HG03066 (cell line): ENCODE data around the gene AMBRA1.
"Not testable (repeated sequence)": the region's sequence is repeated elsewhere in the genome, so short reads cannot be mapped to it uniquely, and the experiment has no call there.

Source experiments
- ATAC-seq: cut with Tn5 transposase; IDR thresholded peaks from one replicate; pipeline ENCODE4 v1.9.1; 2021; ENCODE audit warnings: low read depth; ENCODE audit not compliant: unreplicated experiment

AMBRA1 gene

DNA sequence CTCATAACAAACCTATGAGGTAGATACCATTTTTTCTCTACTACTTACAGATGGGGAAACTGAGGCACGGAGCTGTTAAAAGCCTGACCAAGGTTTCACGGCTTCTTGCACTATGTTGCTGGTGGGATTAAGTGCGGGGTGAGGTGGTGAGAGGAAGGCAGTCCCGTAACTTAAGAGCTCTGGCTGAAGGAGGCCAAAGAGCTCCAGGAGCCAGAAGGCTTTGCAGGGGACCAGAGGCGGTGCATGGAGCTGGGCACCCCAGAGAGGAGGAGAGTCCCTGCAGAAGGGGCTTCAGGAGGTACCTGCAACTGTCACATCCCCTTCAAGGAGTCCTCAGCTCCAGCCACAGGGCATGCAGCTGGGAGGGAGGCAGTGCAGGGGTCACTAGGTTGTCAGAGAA lies 206.4 kb downstream of the AMBRA1 start:
- ATAC-seq = no peak

DNA sequence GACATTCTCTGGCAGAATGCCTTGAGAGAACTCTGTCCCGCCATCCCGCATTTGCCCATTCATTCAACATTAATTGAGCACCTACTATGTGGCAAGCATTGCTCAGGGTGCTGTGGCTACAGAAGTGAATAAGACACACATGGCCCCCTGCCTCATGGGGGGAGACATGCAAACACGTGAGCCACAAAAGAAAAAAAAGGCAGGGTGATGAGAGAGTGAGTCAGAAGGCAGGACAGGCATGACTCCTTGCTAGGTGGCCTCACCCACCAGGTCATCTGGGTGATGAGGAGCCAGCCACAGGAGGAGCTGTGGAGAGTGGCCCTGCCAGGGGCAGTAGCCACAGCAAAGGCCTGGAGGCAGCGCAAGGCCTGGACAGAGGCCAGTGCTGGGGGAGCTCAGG lies 207.1 kb downstream of the AMBRA1 start:
- ATAC-seq = no peak

DNA sequence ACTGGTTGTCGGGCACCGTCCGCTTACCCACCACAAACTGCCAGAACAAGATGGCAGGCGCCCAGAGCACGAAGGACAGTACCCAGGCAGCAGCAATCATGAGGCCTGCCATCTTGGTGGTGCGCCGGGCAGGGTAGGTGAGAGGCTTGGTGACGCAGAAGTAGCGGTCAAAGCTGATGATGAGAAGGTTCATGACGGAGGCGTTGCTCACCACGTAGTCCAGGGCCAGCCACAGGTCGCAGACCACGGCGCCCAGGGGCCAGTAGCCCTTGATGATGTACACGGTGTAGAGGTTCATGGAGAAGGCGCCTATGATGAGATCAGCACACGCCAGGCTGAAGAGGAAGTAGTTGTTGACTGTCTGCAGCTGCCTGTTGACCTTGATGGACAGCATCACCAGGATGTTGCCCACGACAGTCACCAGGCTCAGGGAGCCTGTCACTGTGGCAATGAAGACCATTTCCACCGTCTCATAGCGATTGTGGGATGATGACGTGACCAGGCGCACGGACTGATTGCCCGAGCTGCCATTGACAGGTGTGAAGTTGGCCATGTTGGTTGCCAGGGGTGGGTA lies 207.7 kb downstream of the AMBRA1 start:
- no peak for ATAC-seq

DNA sequence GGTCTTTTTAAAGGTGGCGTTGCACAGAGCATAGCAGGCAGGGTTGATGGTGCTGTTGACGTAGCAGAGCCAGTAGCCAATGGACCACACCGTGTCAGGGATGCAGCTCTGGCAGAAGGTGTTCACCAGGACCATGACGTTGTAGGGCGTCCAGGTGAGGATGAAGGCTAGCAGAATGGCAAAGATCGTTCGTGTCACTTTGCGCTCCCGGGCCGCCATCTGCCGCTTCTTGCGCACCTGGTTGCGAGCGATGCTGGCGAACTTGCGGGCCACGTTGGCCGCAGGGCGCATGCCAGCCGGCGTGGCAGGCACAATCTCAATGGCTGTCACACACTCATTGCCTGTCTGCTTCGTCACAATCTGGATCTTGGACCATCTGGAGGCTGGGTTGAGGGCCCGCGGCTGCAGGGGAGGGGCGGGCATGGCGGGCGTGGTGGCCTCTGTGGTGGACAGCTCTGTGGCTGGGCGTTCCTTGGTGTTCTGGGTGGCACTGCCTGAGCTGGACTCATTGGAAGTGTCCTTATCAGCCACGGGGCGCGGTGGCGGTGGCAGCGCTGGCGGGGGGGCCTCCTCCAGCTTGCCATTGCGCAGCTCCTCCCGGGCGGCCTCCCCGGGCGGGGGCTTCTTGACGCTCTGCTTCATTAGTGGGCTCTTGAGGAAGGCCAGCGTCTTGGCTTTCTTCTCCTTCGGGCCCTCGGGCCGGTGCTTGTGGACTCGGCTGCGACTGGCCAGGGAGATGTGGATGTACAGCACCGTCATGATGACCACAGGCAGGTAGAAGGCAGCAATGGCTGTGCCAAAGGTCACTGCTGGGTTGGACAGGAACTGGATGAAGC lies 208.4 kb downstream of the AMBRA1 start:
- no peak for ATAC-seq

DNA sequence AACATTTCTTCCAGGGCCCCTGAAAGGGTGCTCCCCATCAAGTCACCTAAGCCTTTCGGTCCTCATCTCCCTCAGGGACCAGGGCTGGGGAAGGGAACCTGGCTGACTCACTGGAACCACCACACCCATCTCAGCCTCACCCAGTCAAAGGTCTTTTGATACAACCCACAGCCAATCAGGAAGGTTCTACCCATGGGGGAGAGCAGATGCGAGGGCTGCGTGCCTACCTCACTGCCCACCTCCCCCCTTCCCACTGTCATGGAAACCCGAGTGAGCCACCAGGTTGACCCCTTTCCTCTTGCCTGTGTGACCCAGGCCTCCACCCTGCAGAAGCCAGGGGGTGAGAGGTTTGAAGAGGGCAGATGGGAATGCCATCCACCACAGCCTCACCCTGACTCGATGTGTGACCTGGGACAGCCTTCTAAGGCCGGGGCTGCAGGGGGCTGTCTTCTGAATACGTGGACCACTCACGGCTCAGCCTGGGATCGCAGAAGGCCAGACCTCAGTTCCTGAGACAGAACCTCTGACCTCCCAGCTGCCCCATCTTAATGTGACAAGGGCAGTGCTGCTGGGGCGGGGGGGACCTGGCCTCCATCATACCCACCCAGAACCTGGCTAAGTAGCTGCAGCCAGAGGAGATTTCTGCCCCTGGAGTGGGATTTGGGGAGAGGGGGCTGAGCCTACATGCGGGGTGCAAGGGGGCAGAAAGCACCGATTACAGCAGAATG lies 209.7 kb downstream of the AMBRA1 start:
- no peak for ATAC-seq

DNA sequence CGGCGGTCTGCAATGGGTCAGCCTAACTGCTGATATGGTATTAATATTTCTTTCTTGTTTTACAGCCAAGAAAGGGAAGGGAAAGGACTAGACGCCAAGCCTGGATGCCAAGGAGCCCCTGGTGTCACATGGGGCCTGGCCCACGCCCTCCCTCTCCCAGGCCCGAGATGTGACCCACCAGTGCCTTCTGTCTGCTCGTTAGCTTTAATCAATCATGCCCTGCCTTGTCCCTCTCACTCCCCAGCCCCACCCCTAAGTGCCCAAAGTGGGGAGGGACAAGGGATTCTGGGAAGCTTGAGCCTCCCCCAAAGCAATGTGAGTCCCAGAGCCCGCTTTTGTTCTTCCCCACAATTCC lies 210.4 kb downstream of the AMBRA1 start:
- ATAC-seq = no peak

DNA sequence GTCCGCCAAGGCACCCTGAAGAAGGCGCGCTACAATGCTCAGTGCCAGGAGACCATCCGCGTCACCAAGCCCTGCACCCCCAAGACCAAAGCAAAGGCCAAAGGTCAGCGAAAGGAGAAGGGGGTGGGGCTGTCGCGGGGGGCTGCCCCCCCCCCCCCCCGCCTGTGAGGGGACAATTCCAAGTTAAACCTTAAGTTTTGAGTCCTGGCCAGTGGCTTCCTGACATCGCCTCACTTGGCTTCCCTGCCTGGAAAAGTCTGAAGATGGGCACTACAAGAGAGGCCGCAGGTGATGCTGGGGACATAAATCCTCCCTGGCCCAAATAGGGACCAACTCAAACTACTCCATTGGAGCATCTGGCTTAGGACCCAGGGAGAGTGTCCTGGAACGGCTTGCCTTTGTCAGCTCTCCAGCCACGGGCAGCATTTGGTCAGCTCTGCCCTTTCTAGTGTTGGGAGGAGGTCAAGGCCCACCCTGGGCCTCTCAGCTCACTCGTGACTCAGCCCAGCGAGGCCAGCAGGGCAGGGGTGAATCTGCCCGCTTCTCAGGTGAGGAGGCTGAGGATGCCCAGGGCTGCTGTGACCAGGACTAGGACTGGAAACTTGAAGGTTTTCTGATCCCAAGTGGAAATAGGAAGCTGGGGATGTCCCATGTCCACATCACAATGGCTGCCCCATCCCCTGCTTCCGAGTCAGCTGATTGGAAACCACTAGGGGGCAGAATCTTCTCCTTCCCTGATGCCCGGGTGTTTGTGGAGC lies 211.0 kb downstream of the AMBRA1 start:
- ATAC-seq = no peak

DNA sequence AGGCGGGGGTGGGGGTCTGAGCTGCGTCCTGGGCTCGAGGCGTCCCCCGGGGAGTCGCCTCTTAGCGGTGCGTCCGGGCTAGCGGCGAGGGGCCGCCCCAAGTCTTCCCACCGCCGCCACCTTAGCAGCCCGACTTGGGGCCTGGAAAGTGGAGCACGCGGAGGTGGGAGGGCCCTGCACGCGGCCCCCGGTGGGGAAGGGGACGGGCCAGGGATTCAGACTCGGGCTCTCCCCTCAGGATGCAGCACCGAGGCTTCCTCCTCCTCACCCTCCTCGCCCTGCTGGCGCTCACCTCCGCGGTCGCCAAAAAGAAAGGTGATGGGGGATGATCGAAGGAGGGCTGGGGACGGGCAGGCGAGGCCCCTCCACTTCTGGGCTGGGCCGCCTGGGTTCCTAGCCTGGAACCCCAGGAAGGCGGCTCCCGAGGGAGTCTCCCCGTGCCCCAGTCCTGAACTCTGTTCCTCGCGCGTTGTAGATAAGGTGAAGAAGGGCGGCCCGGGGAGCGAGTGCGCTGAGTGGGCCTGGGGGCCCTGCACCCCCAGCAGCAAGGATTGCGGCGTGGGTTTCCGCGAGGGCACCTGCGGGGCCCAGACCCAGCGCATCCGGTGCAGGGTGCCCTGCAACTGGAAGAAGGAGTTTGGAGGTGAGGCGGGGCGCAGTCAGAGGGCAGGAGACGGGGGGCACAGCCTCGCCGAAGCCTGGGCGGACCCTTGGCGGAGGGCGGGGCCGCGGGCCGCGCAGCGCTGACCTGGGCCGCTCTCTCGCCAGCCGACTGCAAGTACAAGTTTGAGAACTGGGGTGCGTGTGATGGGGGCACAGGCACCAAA lies 211.8 kb downstream of the AMBRA1 start:
- ATAC-seq = no peak

DNA sequence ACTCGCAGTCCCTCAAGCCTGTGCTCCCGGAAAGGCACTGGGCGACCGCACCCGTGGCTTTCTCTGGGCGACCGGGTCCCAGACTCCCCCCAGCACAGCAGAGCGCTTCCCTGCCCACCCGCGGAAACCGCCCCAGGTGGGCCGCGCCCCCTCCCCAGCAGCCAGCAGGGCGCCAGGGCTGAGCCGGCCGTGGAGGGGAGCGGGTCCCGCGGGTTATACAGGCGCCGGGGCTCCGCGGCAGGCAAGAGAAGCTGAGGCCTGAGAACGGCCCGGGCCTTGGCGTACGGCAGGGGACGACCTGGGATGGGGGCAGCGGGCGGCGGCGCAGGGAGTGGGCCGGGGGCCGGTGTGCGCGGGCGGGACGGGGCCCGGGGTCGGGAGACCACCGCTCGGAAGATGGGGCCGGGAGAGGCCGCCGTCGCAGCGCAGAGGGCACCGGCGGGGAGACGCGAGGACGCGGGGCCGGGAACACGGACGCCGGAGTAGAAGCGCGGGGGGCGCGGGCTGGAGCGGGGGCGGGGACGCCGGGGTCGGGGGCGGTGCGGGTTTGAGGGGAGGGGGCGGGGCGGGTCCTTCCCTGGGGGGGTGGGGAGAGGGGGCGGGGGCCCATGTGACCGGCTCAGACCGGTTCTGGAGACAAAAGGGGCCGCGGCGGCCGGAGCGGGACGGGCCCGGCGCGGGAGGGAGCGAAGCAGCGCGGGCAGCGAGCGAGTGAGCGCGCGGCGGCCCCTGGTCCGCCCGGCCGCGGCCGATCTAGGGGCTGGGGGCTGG lies 212.6 kb downstream of the AMBRA1 start, which contains the start of gene MDK:
Gene MDK, plus strand, starts transcription at position 622 of the 771 bp plus-strand sequence. CDS start 389 bp downstream, outside the sequence.
- ATAC-seq = no peak

DNA sequence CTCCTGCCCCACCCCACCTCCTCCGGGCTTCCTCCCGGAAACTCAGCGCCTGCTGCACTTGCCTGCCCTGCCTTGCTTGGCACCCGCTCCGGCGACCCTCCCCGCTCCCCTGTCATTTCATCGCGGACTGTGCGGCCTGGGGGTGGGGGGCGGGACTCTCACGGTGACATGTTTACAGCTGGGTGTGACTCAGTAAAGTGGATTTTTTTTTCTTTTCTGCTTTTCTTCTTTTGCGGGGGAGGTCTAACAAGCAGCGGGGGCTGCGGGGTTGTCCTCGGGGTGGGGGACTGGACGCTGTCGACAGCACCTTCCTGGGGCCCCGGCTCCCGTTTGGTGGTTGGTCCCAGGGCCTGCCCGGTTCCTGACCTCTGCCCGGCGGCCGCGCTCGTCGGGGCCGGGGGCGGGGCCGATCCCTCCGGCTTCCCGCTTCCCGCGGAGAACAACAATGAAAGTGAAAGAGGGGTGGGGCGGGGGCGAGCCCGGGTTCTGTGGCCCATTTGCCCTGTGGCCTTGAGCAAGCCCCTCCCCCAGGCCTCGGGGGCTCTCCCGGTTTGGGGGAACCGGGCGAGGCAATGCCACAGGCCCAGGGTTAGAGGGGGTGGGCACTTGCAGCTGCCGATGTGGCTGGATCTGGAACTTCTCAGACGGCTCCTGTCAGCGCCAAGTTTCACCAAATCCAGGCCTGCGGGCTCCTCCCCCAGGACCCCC lies 213.3 kb downstream of the AMBRA1 start:
- no peak for ATAC-seq

DNA sequence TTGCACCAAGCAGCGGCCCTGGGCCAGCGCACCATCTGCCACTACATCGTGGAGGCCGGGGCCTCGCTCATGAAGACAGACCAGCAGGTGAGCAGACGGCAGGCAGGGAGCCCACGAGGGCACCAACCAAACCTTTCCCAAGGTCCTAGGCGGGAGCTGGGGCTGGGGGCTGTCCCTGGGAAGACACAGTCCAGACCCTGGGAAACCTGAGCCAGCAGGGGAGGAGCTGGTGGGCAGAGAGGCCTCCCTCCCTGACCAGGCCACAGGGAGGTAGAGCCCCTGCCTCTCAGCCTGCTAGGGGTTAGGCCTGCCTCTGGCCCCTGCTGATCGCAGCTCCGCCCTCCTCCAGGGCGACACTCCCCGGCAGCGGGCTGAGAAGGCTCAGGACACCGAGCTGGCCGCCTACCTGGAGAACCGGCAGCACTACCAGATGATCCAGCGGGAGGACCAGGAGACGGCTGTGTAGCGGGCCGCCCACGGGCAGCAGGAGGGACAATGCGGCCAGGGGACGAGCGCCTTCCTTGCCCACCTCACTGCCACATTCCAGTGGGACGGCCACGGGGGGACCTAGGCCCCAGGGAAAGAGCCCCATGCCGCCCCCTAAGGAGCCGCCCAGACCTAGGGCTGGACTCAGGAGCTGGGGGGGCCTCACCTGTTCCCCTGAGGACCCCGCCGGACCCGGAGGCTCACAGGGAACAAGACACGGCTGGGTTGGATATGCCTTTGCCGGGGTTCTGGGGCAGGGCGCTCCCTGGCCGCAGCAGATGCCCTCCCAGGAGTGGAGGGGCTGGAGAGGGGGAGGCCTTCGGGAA lies 214.1 kb downstream of the AMBRA1 start:
- ATAC-seq = not testable (repeated sequence)

DNA sequence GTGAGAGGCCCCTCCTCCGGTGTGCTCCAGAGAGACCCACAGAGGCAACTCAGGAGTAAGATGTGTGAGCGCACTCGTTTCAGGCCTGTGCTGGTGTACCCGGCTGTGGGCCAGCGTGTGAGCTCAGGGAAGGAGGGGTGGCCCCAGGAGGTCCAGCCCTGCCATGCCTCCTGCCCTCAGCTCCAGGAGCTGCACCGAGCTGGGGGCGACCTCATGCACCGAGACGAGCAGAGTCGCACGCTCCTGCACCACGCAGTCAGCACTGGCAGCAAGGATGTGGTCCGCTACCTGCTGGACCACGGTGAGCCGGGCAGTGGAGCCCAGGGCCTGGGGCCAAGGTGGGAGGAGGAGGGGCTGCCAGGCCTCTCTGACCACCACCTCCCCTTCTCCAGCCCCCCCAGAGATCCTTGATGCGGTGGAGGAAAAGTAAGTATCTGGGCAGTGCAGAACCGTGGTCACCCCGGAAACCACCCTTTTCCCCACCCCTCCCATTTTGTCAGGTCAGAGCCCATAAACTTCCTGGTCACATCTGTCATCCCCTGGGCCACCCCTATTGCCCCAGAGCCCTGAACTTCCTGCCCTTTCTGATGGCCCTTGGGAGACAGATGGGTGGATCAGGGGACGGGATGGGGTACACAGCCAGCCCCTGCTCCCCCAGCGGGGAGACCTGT lies 214.9 kb downstream of the AMBRA1 start:
- no peak for ATAC-seq

DNA sequence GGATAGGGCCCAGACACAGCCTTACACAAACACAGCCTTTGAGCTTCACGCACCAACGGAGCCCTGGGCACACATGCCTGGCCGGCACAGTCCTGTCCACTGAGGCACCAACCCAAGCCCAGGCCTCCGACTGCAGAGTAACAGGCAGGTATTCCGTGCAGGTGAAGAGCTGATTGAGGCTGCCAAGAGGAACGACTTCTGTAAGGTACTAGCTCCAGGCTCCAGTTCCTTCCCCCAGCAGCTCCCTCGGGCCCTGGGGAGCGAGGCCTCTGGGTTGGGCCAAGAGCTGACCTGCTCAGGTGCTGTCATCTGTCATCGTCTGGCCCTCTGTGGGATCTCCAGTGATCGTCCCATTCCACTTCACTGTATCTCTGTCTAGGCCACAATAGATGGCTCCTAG lies 215.5 kb downstream of the AMBRA1 start:
- no peak for ATAC-seq

DNA sequence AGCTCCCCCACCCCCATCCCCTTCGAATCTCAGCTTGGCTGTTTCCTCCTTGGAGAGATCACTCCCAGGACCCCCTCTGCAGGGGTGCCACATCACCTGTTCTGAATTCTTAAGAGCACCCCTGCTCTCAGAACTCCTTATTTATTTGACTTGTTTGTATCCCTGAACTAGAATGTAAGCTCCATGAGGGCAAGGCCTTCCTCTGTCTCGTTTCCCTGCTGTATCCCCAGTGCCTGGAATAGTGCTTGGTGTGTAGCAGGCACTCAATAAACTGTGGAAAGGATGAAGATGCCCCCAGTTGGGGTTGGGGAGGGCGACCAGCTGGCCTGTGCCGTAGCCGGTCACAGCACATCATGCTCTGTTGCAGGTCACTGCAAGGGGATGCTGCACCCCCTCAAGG lies 216.0 kb downstream of the AMBRA1 start:
- no peak for ATAC-seq

DNA sequence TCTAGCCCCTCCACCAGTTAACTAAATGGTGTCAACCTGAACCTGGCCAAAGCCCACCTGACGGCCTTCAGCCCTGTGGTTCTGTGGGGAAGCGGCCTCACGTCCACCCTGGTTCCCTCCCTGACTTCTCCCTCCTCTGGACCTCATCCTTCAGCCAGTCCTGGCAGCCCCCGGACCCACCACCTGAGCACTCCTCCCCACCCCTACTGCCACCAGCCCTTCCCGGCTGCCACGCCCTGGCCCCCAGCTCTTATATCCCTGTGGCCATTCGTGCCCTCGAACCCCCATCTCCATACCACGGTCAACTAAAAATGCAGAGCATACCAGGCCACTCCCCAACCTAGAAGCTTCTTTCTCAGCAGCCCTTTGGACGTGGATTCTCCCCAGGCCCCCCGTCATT lies 216.5 kb downstream of the AMBRA1 start:
- ATAC-seq = no peak

DNA sequence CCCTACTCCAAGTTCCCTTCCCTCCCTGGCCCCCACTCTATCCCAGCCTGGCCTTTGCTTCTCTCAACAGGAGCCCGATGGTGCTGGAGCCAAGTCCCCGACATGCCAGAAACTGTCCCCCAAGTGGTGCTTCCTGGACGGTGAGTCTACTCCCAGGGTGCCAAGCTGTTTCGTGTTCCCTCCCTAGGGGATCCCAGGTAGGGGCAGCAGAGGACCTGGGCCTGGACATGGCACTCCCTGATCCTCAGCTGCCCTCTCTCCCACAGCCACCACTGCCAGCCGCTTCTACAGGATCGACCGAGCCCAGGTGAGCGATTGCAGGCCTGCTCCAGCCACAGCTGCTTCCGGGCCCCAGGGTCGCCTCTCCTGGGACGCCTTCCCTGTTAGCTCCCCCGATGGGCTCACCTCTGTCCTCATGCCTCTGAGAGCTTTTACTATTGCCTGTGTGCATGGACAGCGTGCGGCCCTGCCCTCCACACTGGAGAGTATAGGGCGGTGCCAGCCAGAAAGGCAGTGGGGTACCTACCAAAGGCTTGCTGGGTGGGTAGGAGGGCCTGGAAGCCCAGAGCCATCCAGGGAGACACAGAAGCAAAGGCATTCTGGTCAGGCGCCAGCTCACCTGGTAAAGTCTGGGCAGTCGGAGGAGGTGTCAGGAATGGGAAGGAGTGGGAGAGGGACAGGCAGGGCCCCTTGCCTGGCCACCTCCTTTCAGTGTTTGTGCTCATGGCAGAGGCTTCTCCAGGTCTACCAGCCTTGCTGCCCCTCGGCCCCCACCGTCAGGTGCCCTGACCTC lies 217.4 kb downstream of the AMBRA1 start:
- no peak for ATAC-seq
